HepG2 (cell line): ENCODE results near the gene CD19. TPM values are rescaled to one million over a fixed set of nuclear protein-coding genes. Genes with fewer than 3 reads are reported as not detected.
A peak's percentile ranks its signal among the peaks of the same experiment; 100 is the strongest.

ENCODE experiments used
- CREM ChIP-seq, 2 experiments: sonication (generic) in 1 of 2; formaldehyde crosslinking in 1 of 2; IDR thresholded peaks; 2 replicates each; pipeline versions ENCODE4 v1.4.0 to v1.6.1; 2016 to 2020; ENCODE audit warnings: antibody characterized with exemption in 1 of 2, mild to moderate bottlenecking in 1 of 2, missing genetic modification reagents in 1 of 2
- KMT2A ChIP-seq: sonication (generic); formaldehyde crosslinking; IDR thresholded peaks from 2 replicates; pipeline ENCODE4 v1.4.0; 2020; ENCODE audit warnings: missing genetic modification reagents
- MAZ ChIP-seq, 2 experiments: sonication (generic) in 1 of 2; formaldehyde crosslinking in 1 of 2; IDR thresholded peaks; 2 replicates each; pipeline versions ENCODE4 v1.5.0 to v1.6.1; 2012 to 2020; ENCODE audit warnings: low read depth in 2 of 2, mild to moderate bottlenecking in 2 of 2, borderline replicate concordance in 1 of 2, improper control_type of control experiment in 1 of 2, low read length in 1 of 2, missing genetic modification reagents in 1 of 2, moderate library complexity in 1 of 2
- MYC ChIP-seq: sonication (generic); formaldehyde crosslinking; IDR thresholded peaks from 2 replicates; pipeline ENCODE4 v1.9.0; 2021; ENCODE audit warnings: missing genetic modification reagents, borderline replicate concordance
- NRL ChIP-seq: sonication (generic); formaldehyde crosslinking; IDR thresholded peaks from 2 replicates; pipeline ENCODE4 v1.5.0; 2020; ENCODE audit warnings: missing genetic modification reagents, mild to moderate bottlenecking, moderate library complexity, borderline replicate concordance
- PITX1 ChIP-seq: sonication (generic); formaldehyde crosslinking; IDR thresholded peaks from 2 replicates; pipeline ENCODE4 v1.5.1; 2020; ENCODE audit warnings: mild to moderate bottlenecking, missing genetic modification reagents
- SOX6 ChIP-seq, 2 experiments: fragments of 450-650 bp in 1 of 2; sonication (generic) in 1 of 2; formaldehyde crosslinking in 1 of 2; IDR thresholded peaks; 2 replicates each; pipeline versions ENCODE4 v1.4.0 to v1.6.1; 2017 to 2020; ENCODE audit warnings: antibody characterized with exemption in 1 of 2, mild to moderate bottlenecking in 1 of 2, missing genetic modification reagents in 1 of 2
- YEATS2 ChIP-seq: sonication (generic); formaldehyde crosslinking; IDR thresholded peaks from 2 replicates; pipeline ENCODE4 v1.4.0; 2020; ENCODE audit warnings: missing genetic modification reagents, borderline replicate concordance
- ZNF362 ChIP-seq: sonication (generic); formaldehyde crosslinking; IDR thresholded peaks from 2 replicates; pipeline ENCODE4 v1.4.0; 2020; ENCODE audit warnings: missing genetic modification reagents, mild to moderate bottlenecking, borderline replicate concordance
- ZNF644 ChIP-seq: IDR thresholded peaks from 2 replicates; pipeline ENCODE4 v1.6.1; 2016; ENCODE audit warnings: low read depth
- ZNF841 ChIP-seq: sonication (generic); formaldehyde crosslinking; IDR thresholded peaks from 2 replicates; pipeline ENCODE4 v1.8.1; 2023; ENCODE audit warnings: missing genetic modification reagents, borderline replicate concordance
- ZZZ3 ChIP-seq: sonication (generic); formaldehyde crosslinking; IDR thresholded peaks from 2 replicates; pipeline ENCODE4 v1.4.0; 2020; ENCODE audit warnings: missing genetic modification reagents, mild to moderate bottlenecking, borderline replicate concordance
- polyA plus RNA-seq, 8 experiments: library from polyadenylated mRNA; depleted of rRNA in 3 of 8; stranded (reverse) in 7 of 8; unstranded in 1 of 8; fragments of >200 nt; fragmentation: Illumina TruSeq in 4 of 8; extraction: Trizol in 4 of 8; gene quantifications; 2 replicates each; pipeline versions ENCODE4 v1.2.1 to v1.2.3, GENCODE V29; 2011 to 2016; ENCODE audit warnings: low read depth in 4 of 8, missing spikeins in 1 of 8, mixed read lengths in 1 of 8; ENCODE audit not compliant: insufficient read depth in 1 of 8
- total RNA-seq, 5 experiments: library from RNA; depleted of rRNA; stranded (reverse); fragments of >200 nt; fragmentation: Illumina TruSeq; extraction: Trizol; gene quantifications; 2 replicates each; pipeline ENCODE4 v1.2.3, GENCODE V29; 2016; ENCODE audit warnings: low read depth in 1 of 5
- TF ChIP-seq, protein P1 (sequence below): sonication (generic); formaldehyde crosslinking; IDR thresholded peaks from 2 replicates; pipeline ENCODE4 v1.4.0; 2020; ENCODE audit warnings: mild to moderate bottlenecking, missing genetic modification reagents
- TF ChIP-seq, protein P2 (sequence below): sonication (generic); formaldehyde crosslinking; IDR thresholded peaks from 2 replicates; pipeline ENCODE4; 2020; ENCODE audit warnings: missing genetic modification reagents, mild to moderate bottlenecking, borderline replicate concordance
- TF ChIP-seq, protein P3 (sequence below): sonication (generic); formaldehyde crosslinking; IDR thresholded peaks from 2 replicates; pipeline ENCODE4 v1.4.0; 2020; ENCODE audit warnings: missing genetic modification reagents
- TF ChIP-seq, protein P4 (sequence below): IDR thresholded peaks from 2 replicates; pipeline ENCODE4 v1.6.1; 2016; ENCODE audit warnings: low read depth, control low read depth

The CD19 gene
- total and polyA plus RNA-seq, 2 of the 13 experiments (the other 11 are each of a cell fraction or from before 2014, with no cell fraction given), result 0.55 to 1.1 TPM

GRCh38 chr16:28925386-28926228 lies 6.2 kb upstream of the CD19 start (continued):
- TF ChIP-seq, protein P1, sequence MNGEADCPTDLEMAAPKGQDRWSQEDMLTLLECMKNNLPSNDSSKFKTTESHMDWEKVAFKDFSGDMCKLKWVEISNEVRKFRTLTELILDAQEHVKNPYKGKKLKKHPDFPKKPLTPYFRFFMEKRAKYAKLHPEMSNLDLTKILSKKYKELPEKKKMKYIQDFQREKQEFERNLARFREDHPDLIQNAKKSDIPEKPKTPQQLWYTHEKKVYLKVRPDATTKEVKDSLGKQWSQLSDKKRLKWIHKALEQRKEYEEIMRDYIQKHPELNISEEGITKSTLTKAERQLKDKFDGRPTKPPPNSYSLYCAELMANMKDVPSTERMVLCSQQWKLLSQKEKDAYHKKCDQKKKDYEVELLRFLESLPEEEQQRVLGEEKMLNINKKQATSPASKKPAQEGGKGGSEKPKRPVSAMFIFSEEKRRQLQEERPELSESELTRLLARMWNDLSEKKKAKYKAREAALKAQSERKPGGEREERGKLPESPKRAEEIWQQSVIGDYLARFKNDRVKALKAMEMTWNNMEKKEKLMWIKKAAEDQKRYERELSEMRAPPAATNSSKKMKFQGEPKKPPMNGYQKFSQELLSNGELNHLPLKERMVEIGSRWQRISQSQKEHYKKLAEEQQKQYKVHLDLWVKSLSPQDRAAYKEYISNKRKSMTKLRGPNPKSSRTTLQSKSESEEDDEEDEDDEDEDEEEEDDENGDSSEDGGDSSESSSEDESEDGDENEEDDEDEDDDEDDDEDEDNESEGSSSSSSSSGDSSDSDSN (CRISPR knock-in tag), result peak; percentile 96
- TF ChIP-seq MAZ (IDR thresholded peaks at IDR 0.05; ENCODE audit: borderline replicate concordance, low read depth, low read length), result peak; percentile 74
- TF ChIP-seq MAZ (CRISPR knock-in tag; IDR thresholded peaks at IDR 0.05; ENCODE audit: low read depth), result no peak; the same call in 1 of the 2 replicates
- peak; percentile 60; the same call in 1 of the 2 replicates for TF ChIP-seq PITX1 (CRISPR knock-in tag)
- no peak for TF ChIP-seq YEATS2 (CRISPR knock-in tag)
- TF ChIP-seq, protein P2, sequence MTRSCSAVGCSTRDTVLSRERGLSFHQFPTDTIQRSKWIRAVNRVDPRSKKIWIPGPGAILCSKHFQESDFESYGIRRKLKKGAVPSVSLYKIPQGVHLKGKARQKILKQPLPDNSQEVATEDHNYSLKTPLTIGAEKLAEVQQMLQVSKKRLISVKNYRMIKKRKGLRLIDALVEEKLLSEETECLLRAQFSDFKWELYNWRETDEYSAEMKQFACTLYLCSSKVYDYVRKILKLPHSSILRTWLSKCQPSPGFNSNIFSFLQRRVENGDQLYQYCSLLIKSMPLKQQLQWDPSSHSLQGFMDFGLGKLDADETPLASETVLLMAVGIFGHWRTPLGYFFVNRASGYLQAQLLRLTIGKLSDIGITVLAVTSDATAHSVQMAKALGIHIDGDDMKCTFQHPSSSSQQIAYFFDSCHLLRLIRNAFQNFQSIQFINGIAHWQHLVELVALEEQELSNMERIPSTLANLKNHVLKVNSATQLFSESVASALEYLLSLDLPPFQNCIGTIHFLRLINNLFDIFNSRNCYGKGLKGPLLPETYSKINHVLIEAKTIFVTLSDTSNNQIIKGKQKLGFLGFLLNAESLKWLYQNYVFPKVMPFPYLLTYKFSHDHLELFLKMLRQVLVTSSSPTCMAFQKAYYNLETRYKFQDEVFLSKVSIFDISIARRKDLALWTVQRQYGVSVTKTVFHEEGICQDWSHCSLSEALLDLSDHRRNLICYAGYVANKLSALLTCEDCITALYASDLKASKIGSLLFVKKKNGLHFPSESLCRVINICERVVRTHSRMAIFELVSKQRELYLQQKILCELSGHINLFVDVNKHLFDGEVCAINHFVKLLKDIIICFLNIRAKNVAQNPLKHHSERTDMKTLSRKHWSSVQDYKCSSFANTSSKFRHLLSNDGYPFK, result no peak; the same call in 1 of the 2 replicates
- TF ChIP-seq ZNF841, result no peak; the same call in 1 of the 2 replicates
- TF ChIP-seq ZNF644 (CRISPR knock-in tag), result no peak
- no peak; the same call in 1 of the 2 replicates for TF ChIP-seq MYC (CRISPR knock-in tag)
- 0 out of 2 replicates have a peak, but pooled peaks have one; percentile 43 for TF ChIP-seq KMT2A (CRISPR knock-in tag)
- peak; percentile 21; the same call in 1 of the 2 replicates for TF ChIP-seq ZNF362 (CRISPR knock-in tag)
- 0 out of 2 replicates have a peak, but pooled peaks have one; percentile 9 for TF ChIP-seq CREM (IDR thresholded peaks at IDR 0.05)
- no peak for TF ChIP-seq CREM (CRISPR knock-in tag; IDR thresholded peaks at IDR 0.05)
- TF ChIP-seq, protein P3, sequence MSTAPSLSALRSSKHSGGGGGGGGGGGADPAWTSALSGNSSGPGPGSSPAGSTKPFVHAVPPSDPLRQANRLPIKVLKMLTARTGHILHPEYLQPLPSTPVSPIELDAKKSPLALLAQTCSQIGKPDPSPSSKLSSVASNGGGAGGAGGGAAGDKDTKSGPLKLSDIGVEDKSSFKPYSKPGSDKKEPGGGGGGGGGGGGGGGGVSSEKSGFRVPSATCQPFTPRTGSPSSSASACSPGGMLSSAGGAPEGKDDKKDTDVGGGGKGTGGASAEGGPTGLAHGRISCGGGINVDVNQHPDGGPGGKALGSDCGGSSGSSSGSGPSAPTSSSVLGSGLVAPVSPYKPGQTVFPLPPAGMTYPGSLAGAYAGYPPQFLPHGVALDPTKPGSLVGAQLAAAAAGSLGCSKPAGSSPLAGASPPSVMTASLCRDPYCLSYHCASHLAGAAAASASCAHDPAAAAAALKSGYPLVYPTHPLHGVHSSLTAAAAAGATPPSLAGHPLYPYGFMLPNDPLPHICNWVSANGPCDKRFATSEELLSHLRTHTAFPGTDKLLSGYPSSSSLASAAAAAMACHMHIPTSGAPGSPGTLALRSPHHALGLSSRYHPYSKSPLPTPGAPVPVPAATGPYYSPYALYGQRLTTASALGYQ (CRISPR knock-in tag), result 0 out of 2 replicates have a peak, but pooled peaks have one; percentile 41
- TF ChIP-seq, protein P4, sequence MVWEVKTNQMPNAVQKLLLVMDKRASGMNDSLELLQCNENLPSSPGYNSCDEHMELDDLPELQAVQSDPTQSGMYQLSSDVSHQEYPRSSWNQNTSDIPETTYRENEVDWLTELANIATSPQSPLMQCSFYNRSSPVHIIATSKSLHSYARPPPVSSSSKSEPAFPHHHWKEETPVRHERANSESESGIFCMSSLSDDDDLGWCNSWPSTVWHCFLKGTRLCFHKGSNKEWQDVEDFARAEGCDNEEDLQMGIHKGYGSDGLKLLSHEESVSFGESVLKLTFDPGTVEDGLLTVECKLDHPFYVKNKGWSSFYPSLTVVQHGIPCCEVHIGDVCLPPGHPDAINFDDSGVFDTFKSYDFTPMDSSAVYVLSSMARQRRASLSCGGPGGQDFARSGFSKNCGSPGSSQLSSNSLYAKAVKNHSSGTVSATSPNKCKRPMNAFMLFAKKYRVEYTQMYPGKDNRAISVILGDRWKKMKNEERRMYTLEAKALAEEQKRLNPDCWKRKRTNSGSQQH (CRISPR knock-in tag), result peak; percentile 41; the same call in 1 of the 2 replicates
- no peak for TF ChIP-seq SOX6 (IDR thresholded peaks at IDR 0.05)
- TF ChIP-seq SOX6 (CRISPR knock-in tag; IDR thresholded peaks at IDR 0.05), result peak; percentile 47
- TF ChIP-seq ZZZ3 (CRISPR knock-in tag), result no peak
- TF ChIP-seq NRL, result peak; percentile 93
